PC-9 (cell line): ENCODE results near the gene CHSY1.

ENCODE experiments used
- CTCF ChIP-seq: fragments of 200-600 bp; sonication (generic); conservative IDR thresholded peaks from 2 replicates; pipeline ENCODE4 v1.6.1; 2017; ENCODE audit warnings: mixed run types, antibody characterized with exemption, mild to moderate bottlenecking, moderate library complexity
- EZH2 ChIP-seq: fragments of 200-600 bp; sonication (generic); IDR thresholded peaks from 2 replicates; pipeline ENCODE4 v1.8.0; 2017; ENCODE audit warnings: antibody characterized with exemption, low read depth

GRCh38 chr15:101206176-101206591, 45.7 kb downstream of the CHSY1 start:
- TF ChIP-seq EZH2 (no peak), CTCF (no peak)
